GM12864 (cell line): ENCODE data around the gene PRR23E.

Source experiments
- DNase-seq: peaks from one replicate; pipeline ENCODE4 v3.0.0-alpha.2; 2011; ENCODE audit warnings: low read depth
- H3K4me3 ChIP-seq: 2 replicates; pipeline ENCODE4 v1.5.1; 2011; ENCODE audit warnings: mild to moderate bottlenecking, low read depth, low read length, control low read depth
- CTCF ChIP-seq: IDR thresholded peaks from 2 replicates; pipeline ENCODE4 v1.5.1; 2011; ENCODE audit warnings: low read depth, mild to moderate bottlenecking, moderate library complexity, low read length, control low read depth, inconsistent platforms; ENCODE audit errors: missing control alignments

The PRR23E gene

DNA sequence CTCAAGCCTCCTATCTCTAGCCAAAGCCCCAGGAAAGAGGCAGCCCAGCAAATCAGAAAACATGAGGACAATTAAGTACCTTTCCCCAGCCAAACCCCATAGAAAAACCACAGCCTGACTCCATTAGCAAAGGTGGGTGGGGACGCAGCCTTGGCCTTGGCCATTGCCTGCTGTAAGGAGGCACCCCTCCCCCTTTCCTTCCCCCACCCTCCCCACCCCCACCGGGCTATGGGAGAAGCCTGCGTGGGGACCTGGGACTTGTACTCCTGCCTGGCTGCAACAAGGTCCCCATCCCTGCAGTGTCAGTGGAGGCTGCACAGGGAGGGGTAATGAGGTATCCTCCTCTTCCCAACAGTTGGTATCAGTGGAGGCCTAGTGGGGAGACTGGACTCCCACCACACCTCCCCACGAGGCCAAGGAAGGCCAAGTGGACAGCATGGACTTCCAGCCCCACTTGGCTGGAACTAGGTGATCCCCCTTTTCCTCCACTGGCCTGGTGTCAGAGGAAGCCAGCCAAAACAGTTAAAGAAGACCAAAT is 20.5 kb downstream of the PRR23E start:
- H3K4me3 ChIP-seq, result no peak overlapping the region
- no peak for TF ChIP-seq CTCF
- DNase-seq, result no peak

- no peak for DNase-seq
- H3K4me3 ChIP-seq, result no peak overlapping the region
- TF ChIP-seq CTCF, result no peak
Measured at GRCh38 chr3:127214975-127215374, 22.0 kb downstream of the PRR23E start.

DNA sequence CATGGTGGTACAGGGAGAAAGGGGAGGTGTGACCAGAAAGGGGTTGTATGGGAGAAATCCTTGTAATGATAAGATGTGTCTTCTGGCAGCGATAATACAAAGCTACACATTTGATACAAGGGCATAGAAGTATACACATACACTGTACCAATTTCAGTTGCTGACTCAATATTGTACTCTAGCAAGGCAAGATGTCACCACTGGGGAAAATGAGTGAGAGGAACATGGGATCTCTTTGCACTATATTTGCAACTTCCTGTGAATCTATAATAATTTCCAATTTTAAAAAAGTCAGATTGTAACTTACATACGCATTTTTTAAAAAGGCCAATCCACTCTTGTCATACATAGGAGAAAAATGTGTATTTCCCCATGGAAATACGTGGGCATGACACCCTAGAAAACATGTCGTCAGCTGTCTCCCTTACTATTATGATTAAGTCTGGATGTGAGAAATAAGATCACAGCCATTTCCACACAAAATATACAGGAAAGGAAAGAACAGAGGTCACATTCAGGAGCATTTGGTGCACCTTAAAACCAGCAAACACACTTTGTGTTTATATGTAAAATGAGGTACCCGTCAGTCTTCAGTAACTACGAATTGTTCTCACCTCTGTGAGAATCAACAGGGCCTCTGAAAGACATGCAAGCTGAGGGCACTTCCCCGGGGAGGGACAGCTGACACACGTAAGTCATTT is 22.9 kb downstream of the PRR23E start:
- no peak overlapping the region for H3K4me3 ChIP-seq
- no peak for DNase-seq
- no peak for TF ChIP-seq CTCF

- no peak for DNase-seq
- no peak overlapping the region for H3K4me3 ChIP-seq
Measured at GRCh38 chr3:127216415-127217261, 23.7 kb downstream of the PRR23E start.

GRCh38 chr3:127217596-127218453 is 24.9 kb downstream of the PRR23E start:
- DNase-seq, result no peak
- no peak for TF ChIP-seq CTCF
- no peak overlapping the region for H3K4me3 ChIP-seq

More at GRCh38 chr3:127216415-127217261, 23.7 kb downstream of the PRR23E start:
- TF ChIP-seq CTCF, result no peak

- DNase-seq, result no peak
- H3K4me3 ChIP-seq, result no peak overlapping the region
- TF ChIP-seq CTCF, result no peak
Measured at GRCh38 chr3:127218454-127218922, 25.6 kb downstream of the PRR23E start.
